ENCODE data around the gene VEZF1. TPM values are rescaled to one million over a fixed set of nuclear protein-coding genes. Genes with fewer than 3 reads are reported as not detected.
A peak's percentile ranks its signal among the peaks of the same experiment; 100 is the strongest.
"Not testable (repeated sequence)": the region's sequence is repeated elsewhere in the genome, so short reads cannot be mapped to it uniquely, and the experiment has no call there.

Gene VEZF1
- total RNA-seq, 1 donor from 2014 or later, result 110 TPM

GRCh38 chr17:57962279-57963148, 25.5 kb downstream of the VEZF1 start:
- H3K27ac Mint-ChIP-seq, result no peak overlapping the region
- no peak for DNase-seq (ENCODE audit: low spot score, unreplicated experiment)
- no peaks in the 10 kb centered on the region for H3K9me3 Mint-ChIP-seq (ENCODE audit: low read depth)
- TF ChIP-seq CTCF (IDR thresholded peaks at IDR 0.05; ENCODE audit: unreplicated experiment), result no peak
- H3K4me3 Mint-ChIP-seq (ENCODE audit: low read depth), result no peak overlapping the region
- no peaks in the 10 kb centered on the region for H3K36me3 Mint-ChIP-seq (ENCODE audit: insufficient read depth)
- H3K27me3 Mint-ChIP-seq, result peaks cover 18% of the 10 kb centered on the region
- peaks cover 3% of the 10 kb centered on the region for H3K4me1 Mint-ChIP-seq (ENCODE audit: low read depth)

GRCh38 chr17:57959929-57960328, 28.1 kb downstream of the VEZF1 start:
- H3K4me1 Mint-ChIP-seq (ENCODE audit: low read depth), result peaks cover 8% of the 10 kb centered on the region
- no peaks in the 10 kb centered on the region for H3K36me3 Mint-ChIP-seq (ENCODE audit: insufficient read depth)

GRCh38 chr17:57958391-57958790, 29.7 kb downstream of the VEZF1 start:
- not testable (repeated sequence) for H3K27ac Mint-ChIP-seq; H3K36me3 Mint-ChIP-seq (ENCODE audit: insufficient read depth); H3K9me3 Mint-ChIP-seq (ENCODE audit: low read depth); H3K4me3 Mint-ChIP-seq (ENCODE audit: low read depth); DNase-seq (ENCODE audit: low spot score, unreplicated experiment)
- Mint-ChIP-seq H3K4me1 (ENCODE audit: low read depth) (peaks cover 11% of the 10 kb centered on the region), H3K27me3 (peaks cover 34% of the 10 kb centered on the region)

More at GRCh38 chr17:57959929-57960328, 28.1 kb downstream of the VEZF1 start:
- peaks cover 34% of the 10 kb centered on the region for H3K27me3 Mint-ChIP-seq
- no peaks in the 10 kb centered on the region for H3K9me3 Mint-ChIP-seq (ENCODE audit: low read depth)
- TF ChIP-seq CTCF (IDR thresholded peaks at IDR 0.05; ENCODE audit: unreplicated experiment), result no peak
- no peak for DNase-seq (ENCODE audit: low spot score, unreplicated experiment)
- no peak overlapping the region for H3K4me3 Mint-ChIP-seq (ENCODE audit: low read depth)
- H3K27ac Mint-ChIP-seq, result no peak overlapping the region

- no peak overlapping the region for H3K27ac Mint-ChIP-seq
- no peak for TF ChIP-seq CTCF (IDR thresholded peaks at IDR 0.05; ENCODE audit: unreplicated experiment)
- peaks cover 34% of the 10 kb centered on the region for H3K27me3 Mint-ChIP-seq
- peak overlapping the region; percentile 39 for H3K4me3 Mint-ChIP-seq (ENCODE audit: low read depth)
- H3K9me3 Mint-ChIP-seq (ENCODE audit: low read depth), result no peaks in the 10 kb centered on the region
- no peaks in the 10 kb centered on the region for H3K36me3 Mint-ChIP-seq (ENCODE audit: insufficient read depth)
- DNase-seq (ENCODE audit: low spot score, unreplicated experiment), result no peak
- peaks cover 14% of the 10 kb centered on the region for H3K4me1 Mint-ChIP-seq (ENCODE audit: low read depth)
These were observed 30.2 kb downstream of the VEZF1 start for GRCh38 chr17:57957886-57958285.

- no peak for DNase-seq (ENCODE audit: low spot score, unreplicated experiment)
- H3K4me1 Mint-ChIP-seq (ENCODE audit: low read depth), result peaks cover 14% of the 10 kb centered on the region
These were observed 30.8 kb downstream of the VEZF1 start for GRCh38 chr17:57957120-57957850.

More at GRCh38 chr17:57957120-57957850, 30.8 kb downstream of the VEZF1 start:
- H3K9me3 Mint-ChIP-seq (ENCODE audit: low read depth), result no peaks in the 10 kb centered on the region
- H3K27ac Mint-ChIP-seq, result no peak overlapping the region
- peak overlapping the region; percentile 39 for H3K4me3 Mint-ChIP-seq (ENCODE audit: low read depth)
- H3K36me3 Mint-ChIP-seq (ENCODE audit: insufficient read depth), result no peaks in the 10 kb centered on the region
- peaks cover 34% of the 10 kb centered on the region for H3K27me3 Mint-ChIP-seq
- no peak for TF ChIP-seq CTCF (IDR thresholded peaks at IDR 0.05; ENCODE audit: unreplicated experiment)
